GM12891 (cell line): ENCODE results near the gene SFRP5.

Experiments used
- DNase-seq: peaks from one replicate; pipeline ENCODE4 v3.0.0; 2011; ENCODE audit warnings: low spot score; ENCODE audit not compliant: insufficient read length
- FAIRE-seq: peaks from 2 replicates; lab custom pipeline; 2011; peaks lifted over from hg19 to GRCh38; lab: Jason Lieb, UNC
- PAX5 ChIP-seq: IDR thresholded peaks from 2 replicates; pipeline ENCODE4 v1.6.1; 2011; ENCODE audit warnings: low read length, moderate library complexity, mild to moderate bottlenecking; ENCODE audit not compliant: insufficient read depth, severe bottlenecking
- POLR2A ChIP-seq: IDR thresholded peaks from 2 replicates; pipeline ENCODE4 v1.6.1; 2011; ENCODE audit warnings: low read depth, low read length, control low read depth
- POLR2AphosphoS5 ChIP-seq: IDR thresholded peaks from 2 replicates; pipeline ENCODE4 v1.6.1; 2011; ENCODE audit warnings: low read depth, low read length, control low read depth
- POU2F2 ChIP-seq: IDR thresholded peaks from 2 replicates; pipeline ENCODE4 v1.6.1; 2011; ENCODE audit warnings: low read depth, mild to moderate bottlenecking, control low read depth, low read length, moderate library complexity
- SPI1 ChIP-seq: IDR thresholded peaks from 2 replicates; pipeline ENCODE4 v1.6.1; 2011; ENCODE audit warnings: low read depth, low read length, control low read depth
- TAF1 ChIP-seq: IDR thresholded peaks from 2 replicates; pipeline ENCODE4 v1.6.1; 2011; ENCODE audit warnings: low read depth, low read length, control low read depth

SFRP5 gene

DNA sequence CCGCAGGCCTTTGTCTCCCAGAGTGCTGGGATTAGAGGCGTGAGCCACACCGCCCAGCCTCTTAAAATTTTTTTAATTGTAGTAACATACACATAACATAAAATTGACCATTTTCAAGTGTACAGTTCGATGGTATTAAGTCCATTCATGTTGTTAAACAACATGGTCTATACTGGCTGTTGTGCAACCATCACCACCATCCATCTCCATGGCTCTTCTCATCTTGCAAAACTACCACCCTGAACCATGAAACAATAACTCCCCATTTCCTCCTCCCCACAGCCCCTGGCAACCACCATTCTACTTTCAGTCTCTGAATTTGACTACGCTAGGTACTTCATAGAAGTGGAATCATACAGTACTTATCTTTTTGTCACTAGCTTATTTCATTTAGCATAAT is 42.8 kb downstream of the SFRP5 start:
- TF ChIP-seq SPI1 (no peak), POLR2AphosphoS5 (no peak), PAX5 (no peak), TAF1 (no peak), POU2F2 (no peak), POLR2A (no peak)
- DNase-seq: no peak
- FAIRE-seq: no peak

DNA sequence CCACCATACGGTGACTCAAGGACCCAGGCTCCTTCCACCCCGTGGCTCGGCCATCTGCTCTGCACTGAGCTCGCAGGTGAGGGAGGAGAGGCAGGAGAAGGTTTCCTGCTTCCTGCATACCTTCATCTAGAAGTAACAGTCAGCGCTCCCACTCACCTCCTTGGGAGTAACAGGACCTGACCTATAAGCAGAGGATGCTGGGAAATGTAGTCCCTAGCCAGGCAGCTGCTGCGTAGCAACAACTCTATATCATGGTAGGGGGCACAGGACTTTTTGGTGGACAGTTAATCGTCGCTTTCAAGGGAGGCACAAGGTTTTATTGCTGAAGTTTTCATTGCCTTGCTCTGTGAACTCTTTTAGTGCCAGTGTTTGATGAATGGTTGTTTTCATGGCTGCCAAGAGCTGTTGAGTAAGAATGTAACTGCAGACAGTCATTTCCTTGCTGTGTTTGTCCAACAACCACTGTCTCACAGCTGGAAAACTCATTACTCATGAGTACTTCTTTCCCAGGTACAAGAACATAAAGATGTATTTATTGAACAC is 45.1 kb downstream of the SFRP5 start:
- no peak for TF ChIP-seq POLR2A
- no peak for TF ChIP-seq POLR2AphosphoS5
- TF ChIP-seq POU2F2: no peak
- no peak for TF ChIP-seq TAF1
- TF ChIP-seq SPI1: no peak
- no peak for TF ChIP-seq PAX5
- DNase-seq: no peak
- FAIRE-seq: peak; percentile 52

DNA sequence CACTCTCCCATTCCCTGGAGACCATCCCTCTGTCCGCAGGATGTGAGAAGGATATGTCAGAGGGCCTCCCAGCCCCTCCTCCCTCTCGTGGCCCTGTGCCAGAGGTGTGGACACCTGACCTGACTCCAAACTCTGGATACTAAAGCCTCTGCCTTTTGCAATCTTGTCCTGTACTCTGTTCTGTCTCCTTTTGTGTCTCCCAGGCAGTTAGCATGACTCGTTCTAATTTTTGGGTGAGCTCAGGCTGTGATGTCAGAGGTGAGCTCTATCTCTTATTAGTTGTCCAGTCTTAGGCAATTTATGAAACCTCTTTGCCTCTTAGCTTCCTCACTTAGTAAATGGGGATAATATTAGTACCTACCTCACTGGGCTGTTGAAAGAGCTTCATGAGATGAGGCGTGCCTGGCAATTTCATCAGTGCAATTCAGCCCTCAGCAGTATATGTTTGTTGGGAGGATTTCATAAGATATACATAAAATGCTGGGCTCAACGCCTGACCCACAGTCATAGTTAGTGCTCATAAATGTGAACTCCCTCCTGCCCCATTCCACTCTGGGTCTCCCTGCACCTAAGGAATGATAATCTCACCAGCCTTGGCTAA is 47.4 kb downstream of the SFRP5 start:
- FAIRE-seq (no peak), DNase-seq (no peak)
- no peak for TF ChIP-seq SPI1
- no peak for TF ChIP-seq PAX5
- no peak for TF ChIP-seq TAF1
- no peak for TF ChIP-seq POLR2AphosphoS5
- TF ChIP-seq POU2F2: no peak
- TF ChIP-seq POLR2A: no peak

DNA sequence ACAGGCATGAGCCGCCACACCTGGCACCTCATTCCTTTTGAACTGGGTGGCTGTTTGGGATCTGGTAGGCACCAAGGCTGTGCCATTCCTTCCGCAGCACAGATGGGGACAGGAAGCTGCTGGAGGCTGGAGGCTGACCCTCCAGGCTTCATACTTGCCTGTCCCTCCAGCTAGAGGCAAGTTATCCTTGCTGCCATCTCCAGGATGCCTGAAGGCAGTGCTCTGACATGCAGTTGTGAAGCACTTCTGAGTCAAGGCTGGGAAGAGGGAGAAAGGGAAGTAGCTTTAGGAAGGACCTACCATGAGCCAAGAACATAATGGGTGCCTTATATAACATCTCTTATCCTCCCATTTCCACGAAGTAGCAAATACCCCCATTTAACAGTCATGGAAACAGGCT is 48.8 kb downstream of the SFRP5 start:
- FAIRE-seq: no peak
- no peak for DNase-seq
- TF ChIP-seq SPI1 (no peak), POLR2AphosphoS5 (no peak), PAX5 (no peak)

DNA sequence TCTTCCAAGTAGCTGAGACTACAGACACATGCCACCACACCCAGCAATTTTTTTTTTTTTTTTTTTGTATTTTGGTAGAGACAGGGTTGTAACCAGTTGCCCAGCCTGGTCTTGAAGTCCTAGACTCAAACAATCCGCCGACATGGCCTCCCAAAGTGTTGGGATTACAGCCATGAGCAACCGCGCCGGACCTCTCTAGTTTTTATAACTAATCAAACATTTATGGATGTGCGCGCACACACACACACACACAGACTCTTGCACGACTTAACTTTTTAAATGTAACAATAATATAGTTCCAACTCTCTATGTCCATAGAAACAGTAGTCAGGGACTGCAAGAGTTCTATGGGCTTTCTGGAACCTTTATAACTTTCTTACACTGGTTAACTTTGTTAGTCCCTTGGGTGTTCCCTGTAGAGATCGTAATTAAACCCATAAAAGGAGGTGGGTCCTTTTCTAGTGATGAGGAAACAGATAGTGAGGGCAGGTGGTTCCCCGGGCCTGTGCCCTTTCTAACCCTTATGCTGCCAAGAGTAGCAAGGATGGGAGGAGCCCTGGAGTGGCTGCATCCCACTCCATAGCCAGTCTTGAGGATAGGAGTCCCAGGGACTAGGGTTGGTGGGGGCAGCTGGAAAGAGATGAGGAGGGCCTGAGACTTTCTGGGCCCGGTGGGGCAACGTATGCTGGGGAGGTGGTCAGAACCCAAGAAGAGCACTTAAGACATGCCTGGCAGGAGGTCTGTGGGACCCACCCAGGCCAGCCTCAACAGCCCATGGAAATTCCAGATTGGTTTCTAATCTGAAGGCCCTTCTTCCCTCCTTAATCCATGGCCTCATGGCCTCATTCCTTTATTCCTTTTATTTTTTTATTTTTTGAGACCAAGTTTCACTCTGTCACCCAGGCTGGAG is 49.7 kb downstream of the SFRP5 start:
- FAIRE-seq (no peak), DNase-seq (no peak)
- TF ChIP-seq SPI1 (no peak), POLR2AphosphoS5 (no peak), TAF1 (no peak), PAX5 (no peak), POU2F2 (no peak), POLR2A (no peak)

DNA sequence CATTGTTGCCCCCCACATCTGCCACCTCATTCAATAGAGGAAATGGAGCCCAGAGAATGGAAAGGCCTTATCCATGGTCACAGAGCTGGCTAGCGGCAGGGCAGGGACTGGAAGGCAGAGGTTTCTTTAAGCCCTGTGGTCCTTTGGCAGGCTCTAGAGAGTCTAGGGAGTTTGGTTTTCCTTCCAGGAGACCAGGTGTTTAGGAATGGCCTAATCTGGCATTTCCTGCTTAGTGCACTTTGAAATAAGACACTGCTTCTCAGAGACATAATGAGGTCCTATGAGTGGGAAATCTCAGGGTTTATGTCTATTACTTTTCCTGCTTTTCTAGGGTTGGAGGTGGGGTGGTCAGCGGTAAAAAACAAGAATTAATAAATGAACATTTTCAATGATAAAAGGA is 52.2 kb downstream of the SFRP5 start:
- no peak for DNase-seq
- no peak for FAIRE-seq
- TF ChIP-seq PAX5 (no peak), POU2F2 (no peak), POLR2A (no peak), SPI1 (no peak), TAF1 (no peak), POLR2AphosphoS5 (no peak)

GRCh38 chr10:97718659-97719142 is 53.1 kb downstream of the SFRP5 start:
- DNase-seq (no peak), FAIRE-seq (no peak)
- TF ChIP-seq SPI1 (no peak), POU2F2 (no peak), POLR2AphosphoS5 (no peak), PAX5 (no peak)

DNA sequence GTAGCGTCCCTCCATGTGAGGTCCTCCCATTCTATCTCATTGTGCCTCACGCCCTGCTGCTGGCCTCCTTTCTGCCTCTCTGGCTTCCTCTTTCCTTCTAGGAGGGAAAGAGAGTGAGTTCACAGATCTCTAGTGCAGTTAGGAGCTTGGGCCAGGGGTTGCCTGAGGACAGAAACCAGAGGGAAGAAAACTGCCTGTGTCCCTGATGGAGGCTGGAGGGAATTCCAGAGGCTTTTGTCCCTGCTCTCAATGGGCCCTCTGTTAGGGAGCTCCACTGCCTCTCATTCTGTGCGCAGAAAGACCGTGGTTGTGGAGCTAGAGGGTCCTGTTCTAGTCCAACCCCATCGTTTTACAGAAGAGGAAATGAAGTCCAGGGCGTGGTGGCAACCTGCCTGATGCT is 53.6 kb downstream of the SFRP5 start:
- no peak for TF ChIP-seq PAX5
- TF ChIP-seq POLR2AphosphoS5: no peak
- TF ChIP-seq POLR2A: no peak
- TF ChIP-seq SPI1: no peak
- no peak for TF ChIP-seq TAF1
- no peak for TF ChIP-seq POU2F2
- DNase-seq (no peak), FAIRE-seq (no peak)

GRCh38 chr10:97717627-97718026 is 54.2 kb downstream of the SFRP5 start:
- DNase-seq: no peak
- no peak for TF ChIP-seq SPI1
- TF ChIP-seq POLR2A: no peak
- TF ChIP-seq PAX5: no peak
- TF ChIP-seq TAF1: no peak
- TF ChIP-seq POLR2AphosphoS5: no peak
- no peak for TF ChIP-seq POU2F2
- FAIRE-seq: no peak
